HG03175 (cell line): ENCODE results near the gene B4GALT1.

Experiments
- ATAC-seq: cut with Tn5 transposase; IDR thresholded peaks from one replicate; pipeline ENCODE4 v1.9.1; 2021; ENCODE audit warnings: mild to moderate bottlenecking, moderate library complexity; ENCODE audit not compliant: unreplicated experiment

The B4GALT1 gene

GRCh38 chr9:33125871-33126823 is 41.0 kb downstream of the B4GALT1 start:
- ATAC-seq, result peak; percentile 32

- no peak for ATAC-seq
These were observed 41.7 kb downstream of the B4GALT1 start for GRCh38 chr9:33125461-33125860.

DNA sequence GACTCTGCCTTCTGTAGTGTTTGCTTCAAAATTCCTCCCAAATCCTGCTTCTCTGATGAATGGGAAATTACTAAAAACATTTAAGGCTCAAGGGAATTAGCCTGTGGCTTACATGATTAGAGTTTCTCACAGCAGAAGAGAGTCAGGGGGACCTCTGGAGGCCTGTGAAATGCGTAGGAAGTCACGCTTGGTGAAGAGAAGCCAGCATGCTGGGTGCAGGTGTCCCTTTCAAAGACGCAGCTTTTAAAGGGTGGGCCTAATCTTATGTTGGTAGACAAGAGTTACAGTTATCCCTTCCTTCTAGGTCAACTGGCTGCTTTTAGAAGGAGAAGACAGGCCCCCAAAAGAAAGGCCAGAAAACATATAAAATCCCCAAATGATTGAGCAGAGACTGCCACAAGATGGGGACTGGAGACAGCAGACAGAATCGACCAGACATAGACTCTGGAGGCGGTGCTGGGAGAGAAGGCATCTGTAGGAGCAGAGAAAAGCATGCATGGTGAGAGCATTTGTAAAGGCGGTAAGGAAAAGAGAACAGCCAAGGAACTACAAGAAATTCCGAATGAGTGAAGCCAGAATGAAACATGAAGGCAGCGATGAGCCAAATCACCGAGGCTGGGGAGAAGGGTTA is 42.3 kb downstream of the B4GALT1 start:
- peak; percentile 48 for ATAC-seq

GRCh38 chr9:33124046-33124445 is 43.1 kb downstream of the B4GALT1 start:
- no peak for ATAC-seq

GRCh38 chr9:33123407-33124031 is 43.6 kb downstream of the B4GALT1 start:
- no peak for ATAC-seq

DNA sequence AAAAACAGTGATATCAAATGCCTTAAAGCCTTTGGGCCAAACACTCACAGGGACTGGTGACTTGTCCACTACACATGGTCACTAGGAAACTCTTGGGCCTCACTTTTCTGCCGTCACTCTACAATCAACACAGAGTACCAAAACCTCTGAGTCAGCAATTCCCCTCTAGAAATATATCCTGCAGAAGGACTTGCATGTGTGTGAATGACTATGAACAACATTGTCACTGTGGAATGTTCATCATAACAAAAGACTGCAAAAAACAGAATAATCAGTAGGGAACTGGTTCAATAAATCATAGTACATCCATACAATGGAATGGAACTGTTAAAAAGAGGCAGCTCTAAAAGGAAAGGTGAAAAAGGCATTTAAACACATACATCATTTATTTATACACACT is 46.5 kb downstream of the B4GALT1 start:
- ATAC-seq, result no peak

DNA sequence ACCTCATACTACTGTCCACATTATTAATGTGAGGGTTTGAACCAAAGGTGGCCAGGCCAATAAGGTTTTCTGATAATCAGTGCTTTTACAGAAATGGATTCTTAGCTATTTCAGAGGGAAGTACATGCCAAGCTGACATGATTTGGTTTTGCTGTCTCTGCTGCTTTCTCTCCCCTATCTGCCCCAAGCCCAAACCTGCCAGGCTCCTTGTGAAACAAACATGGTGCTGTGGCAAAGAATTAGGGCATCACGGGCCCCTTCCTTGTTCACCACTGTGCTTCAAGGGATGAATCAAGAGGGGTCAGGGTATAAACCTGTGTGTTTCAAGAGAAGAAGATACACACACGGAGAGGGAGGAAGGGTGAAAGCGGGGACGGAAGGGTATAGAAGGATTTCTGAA is 49.3 kb downstream of the B4GALT1 start:
- ATAC-seq, result no peak

DNA sequence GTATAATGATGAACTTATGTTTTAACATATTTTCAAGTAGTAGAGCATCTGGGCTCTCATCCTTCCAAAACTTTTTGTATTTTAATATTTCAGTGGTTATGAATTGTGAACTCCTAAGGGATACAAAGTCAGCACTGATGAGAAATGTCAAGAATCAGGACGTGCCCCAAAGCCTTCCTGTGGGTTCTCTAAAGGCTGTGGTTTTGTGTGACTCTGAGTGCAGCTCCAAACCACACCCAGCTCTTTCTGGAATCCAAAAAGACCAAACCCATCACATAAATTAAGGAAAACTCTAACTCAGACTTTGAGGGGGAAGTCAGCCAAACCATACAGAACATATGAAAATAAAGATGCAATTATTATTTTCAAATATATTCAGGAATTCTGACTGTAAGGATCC is 49.8 kb downstream of the B4GALT1 start:
- no peak for ATAC-seq

DNA sequence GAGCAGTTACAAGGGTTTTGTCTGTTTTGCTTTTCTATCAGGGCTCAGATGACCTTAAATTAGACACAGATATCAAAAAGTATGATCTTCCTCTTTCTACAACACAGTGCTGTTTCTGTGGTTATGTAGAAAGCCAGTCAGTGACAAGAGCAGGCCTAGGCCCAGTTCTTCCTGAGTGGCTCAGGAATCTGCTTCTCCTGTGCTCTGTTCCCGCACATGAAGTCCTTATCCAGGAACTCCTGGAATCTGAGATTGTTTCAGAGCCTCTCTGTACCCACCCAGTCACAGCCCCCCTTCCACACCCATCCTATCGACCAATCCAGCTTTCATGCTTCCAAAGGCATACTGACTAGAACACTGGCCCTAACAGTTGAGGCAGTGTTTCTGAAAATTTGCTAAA is 50.3 kb downstream of the B4GALT1 start:
- ATAC-seq, result peak; percentile 77

DNA sequence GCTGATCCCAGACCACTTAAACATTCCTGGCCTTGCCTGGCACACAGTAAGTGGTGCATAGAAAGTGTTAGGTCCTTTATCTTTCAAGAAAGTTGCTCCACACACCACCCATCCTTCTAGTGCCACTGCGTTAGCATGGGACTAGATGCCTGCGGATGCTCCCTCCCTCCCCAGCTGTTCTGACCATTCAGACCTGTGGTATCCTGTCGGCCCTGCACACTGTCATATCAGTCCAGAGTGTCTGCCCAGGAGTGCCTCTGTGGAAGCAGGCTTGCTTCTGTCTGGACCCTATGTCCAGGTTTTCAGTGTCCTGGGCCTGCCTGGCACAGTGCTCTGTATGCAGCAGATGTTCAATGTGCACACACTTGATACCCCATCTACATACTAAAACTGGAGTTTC is 52.4 kb downstream of the B4GALT1 start:
- ATAC-seq, result no peak

- no peak for ATAC-seq
These were observed 53.2 kb downstream of the B4GALT1 start for GRCh38 chr9:33113799-33114547.

GRCh38 chr9:33112094-33112493 is 55.0 kb downstream of the B4GALT1 start:
- no peak for ATAC-seq

GRCh38 chr9:33111631-33112030 is 55.5 kb downstream of the B4GALT1 start:
- no peak for ATAC-seq

- no peak for ATAC-seq
These were observed 56.5 kb downstream of the B4GALT1 start for GRCh38 chr9:33110686-33111085.

DNA sequence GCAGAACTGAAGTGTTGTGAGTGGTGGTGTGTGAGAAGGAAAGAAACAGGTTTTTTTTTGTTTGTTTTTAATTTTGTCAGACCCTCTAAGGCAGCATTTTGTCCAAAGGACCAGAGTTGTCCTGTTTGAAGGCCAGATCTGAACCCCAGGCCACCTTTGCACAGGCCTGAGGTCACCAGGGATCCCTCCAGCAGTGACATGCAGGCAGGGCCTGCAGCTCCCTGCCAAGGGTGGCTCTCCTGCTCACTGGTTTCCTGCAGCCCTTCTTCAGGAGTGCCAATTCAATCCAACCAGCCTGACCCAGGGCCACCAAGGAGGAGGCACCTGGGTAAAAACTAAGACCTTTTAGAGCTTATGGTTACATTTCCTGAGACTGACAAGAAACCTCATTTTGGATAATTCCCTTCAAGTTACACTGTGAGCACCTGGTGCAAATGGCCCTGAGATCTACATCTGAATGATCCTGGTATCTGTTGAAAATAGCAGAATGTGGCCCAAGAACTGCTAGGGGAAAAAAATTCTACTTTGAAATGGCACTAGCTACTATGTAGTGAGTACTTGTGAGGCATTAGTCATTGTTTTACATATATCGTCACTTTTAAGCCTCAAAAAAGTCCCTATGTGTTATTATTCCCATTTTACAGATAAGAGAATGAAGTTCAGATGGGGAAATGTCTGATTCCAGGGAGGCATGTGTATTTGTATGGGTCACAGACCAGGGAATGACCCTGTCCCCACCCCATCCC is 57.1 kb downstream of the B4GALT1 start:
- no peak for ATAC-seq

GRCh38 chr9:33109097-33109496 is 58.0 kb downstream of the B4GALT1 start:
- no peak for ATAC-seq

- no peak for ATAC-seq
These were observed 58.7 kb downstream of the B4GALT1 start for GRCh38 chr9:33108472-33108871.

DNA sequence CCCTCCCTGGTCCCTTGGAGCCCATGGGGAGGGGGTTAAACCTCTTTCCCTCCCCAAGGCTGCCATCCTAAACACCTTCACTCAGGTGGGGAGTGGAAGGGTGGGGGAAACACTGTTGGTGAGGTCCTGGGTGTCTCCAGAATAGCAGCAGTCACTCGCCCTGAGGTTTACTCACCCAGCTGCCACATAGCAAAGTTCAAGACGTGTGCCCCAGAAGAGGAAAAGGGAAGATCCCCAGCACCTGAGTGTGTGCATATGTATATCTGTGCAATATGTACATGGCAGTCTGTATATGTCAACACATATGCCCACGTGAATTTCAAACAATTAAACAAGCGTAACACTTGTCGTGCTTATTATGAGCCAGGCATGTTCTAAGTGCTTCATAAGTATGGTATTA is 59.4 kb downstream of the B4GALT1 start:
- no peak for ATAC-seq

DNA sequence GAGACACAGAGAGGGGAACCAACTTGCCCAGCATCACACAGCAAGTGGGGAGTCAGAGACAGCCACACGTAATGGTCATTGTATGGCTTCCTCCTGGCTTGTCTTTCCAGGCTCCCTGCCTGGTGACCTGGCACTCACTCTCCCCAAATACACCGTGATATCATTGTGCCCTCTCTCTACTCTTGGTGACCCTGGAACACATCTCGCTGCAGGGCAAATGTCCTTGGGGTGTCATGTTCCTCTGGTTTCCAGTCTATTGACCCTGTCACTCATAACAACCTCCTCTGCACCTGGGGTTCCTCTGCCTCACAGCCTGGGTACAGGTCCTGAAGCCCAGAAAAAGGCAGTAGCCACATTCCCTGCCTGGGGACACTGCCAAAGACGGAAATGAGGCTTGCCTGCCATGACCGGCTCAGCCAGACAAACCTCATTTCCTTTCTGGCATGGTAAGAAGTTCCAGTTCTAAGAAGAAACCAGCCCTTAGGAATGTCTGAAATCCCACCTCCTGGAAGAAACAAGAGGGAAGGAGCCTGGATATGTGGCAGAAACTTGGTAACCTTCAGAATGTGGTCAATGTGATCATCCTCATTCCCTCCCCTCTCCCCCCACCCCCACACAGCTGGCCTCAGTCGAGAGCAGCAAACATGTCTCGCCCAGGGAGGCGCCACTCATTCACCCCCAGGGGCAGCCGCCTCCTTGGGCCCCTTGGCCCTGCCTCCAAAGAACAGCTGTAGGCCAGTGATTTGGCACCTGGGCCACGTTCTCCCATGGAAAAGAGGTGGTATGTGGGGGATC is 60.1 kb downstream of the B4GALT1 start:
- ATAC-seq, result no peak

GRCh38 chr9:33106372-33106771 is 60.8 kb downstream of the B4GALT1 start:
- ATAC-seq, result no peak
